HL-60 (cell line): ENCODE results near the gene TAGAP.

Source experiments
- GABPA ChIP-seq: IDR thresholded peaks from 2 replicates; pipeline ENCODE4 v1.6.1; 2012; ENCODE audit warnings: low read depth
- POLR2AphosphoS5 ChIP-seq: IDR thresholded peaks from 2 replicates; pipeline ENCODE4 v1.6.1; 2012; ENCODE audit warnings: low read depth
- SPI1 ChIP-seq: IDR thresholded peaks from 2 replicates; pipeline ENCODE4 v1.6.1; 2012; ENCODE audit warnings: low read depth, mild to moderate bottlenecking, borderline replicate concordance
- TF ChIP-seq, protein P1 (sequence below): IDR thresholded peaks from one replicate; pipeline ENCODE4 v1.5.1; 2011; ENCODE audit warnings: low read length, control low read depth, inconsistent platforms; ENCODE audit not compliant: insufficient read depth

DNA sequence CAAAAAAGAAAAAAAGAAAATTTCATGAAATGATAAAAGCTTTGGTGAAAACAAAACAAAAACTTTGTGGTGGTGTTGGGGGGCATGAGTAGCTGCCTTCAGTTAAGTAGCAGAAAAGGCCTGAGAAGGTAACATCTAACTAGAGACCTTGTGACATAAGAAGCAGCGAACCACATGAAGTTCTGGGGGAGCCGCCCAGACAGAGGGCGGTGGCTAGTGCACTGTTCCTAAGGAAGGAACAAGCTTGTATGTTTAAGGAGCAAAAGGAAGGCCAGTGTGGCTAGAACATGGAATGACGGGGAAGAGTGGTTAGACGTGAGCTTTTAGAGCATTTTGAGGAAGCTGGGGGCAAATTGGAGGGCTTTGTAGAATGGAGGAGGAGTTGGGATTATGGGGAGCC is 37.3 kb downstream of the TAGAP start:
- TF ChIP-seq POLR2AphosphoS5 (no peak), GABPA (no peak), SPI1 (no peak)
- TF ChIP-seq, protein P1, sequence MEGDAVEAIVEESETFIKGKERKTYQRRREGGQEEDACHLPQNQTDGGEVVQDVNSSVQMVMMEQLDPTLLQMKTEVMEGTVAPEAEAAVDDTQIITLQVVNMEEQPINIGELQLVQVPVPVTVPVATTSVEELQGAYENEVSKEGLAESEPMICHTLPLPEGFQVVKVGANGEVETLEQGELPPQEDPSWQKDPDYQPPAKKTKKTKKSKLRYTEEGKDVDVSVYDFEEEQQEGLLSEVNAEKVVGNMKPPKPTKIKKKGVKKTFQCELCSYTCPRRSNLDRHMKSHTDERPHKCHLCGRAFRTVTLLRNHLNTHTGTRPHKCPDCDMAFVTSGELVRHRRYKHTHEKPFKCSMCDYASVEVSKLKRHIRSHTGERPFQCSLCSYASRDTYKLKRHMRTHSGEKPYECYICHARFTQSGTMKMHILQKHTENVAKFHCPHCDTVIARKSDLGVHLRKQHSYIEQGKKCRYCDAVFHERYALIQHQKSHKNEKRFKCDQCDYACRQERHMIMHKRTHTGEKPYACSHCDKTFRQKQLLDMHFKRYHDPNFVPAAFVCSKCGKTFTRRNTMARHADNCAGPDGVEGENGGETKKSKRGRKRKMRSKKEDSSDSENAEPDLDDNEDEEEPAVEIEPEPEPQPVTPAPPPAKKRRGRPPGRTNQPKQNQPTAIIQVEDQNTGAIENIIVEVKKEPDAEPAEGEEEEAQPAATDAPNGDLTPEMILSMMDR, result no peak
